ENCODE measurements around the gene ACOT7.

DNA sequence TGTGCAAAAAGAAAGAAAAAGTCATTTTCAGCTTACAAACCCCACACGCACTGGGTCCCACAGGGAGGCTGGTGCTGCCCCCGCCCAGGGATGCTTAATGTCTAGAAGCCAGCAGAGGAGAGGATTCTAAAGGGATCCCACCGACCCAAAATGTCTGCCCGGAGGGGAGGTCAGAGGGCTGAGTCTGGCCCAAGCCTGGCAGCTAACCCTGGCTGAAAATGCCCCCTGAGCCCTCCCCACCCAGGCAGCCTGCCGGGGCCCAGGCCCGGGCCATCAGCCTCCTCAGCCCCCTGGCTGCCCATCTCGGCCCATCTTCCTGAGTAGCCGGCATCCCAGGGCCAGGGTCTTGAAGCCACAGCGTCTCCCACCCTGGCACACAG lies 33.5 kb downstream of the ACOT7 start:
- TF ChIP-seq, protein P1, sequence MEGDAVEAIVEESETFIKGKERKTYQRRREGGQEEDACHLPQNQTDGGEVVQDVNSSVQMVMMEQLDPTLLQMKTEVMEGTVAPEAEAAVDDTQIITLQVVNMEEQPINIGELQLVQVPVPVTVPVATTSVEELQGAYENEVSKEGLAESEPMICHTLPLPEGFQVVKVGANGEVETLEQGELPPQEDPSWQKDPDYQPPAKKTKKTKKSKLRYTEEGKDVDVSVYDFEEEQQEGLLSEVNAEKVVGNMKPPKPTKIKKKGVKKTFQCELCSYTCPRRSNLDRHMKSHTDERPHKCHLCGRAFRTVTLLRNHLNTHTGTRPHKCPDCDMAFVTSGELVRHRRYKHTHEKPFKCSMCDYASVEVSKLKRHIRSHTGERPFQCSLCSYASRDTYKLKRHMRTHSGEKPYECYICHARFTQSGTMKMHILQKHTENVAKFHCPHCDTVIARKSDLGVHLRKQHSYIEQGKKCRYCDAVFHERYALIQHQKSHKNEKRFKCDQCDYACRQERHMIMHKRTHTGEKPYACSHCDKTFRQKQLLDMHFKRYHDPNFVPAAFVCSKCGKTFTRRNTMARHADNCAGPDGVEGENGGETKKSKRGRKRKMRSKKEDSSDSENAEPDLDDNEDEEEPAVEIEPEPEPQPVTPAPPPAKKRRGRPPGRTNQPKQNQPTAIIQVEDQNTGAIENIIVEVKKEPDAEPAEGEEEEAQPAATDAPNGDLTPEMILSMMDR (conservative IDR thresholded peaks at IDR 0.05; ENCODE audit: low read depth in 2 of 2): no peak
- TF ChIP-seq EZH2 (IDR thresholded peaks at IDR 0.05; ENCODE audit: low read depth, unreplicated experiment): no peak
- TF ChIP-seq REST (IDR thresholded peaks at IDR 0.05; ENCODE audit: unreplicated experiment): no peak
- no peak for TF ChIP-seq EZH2phosphoT487 (IDR thresholded peaks at IDR 0.05; ENCODE audit: unreplicated experiment)
- no peak for TF ChIP-seq JUNB (IDR thresholded peaks at IDR 0.05; ENCODE audit: unreplicated experiment)
- no peak for TF ChIP-seq CREB1 (CRISPR knock-in tag; IDR thresholded peaks at IDR 0.05; ENCODE audit: low read depth)
- no peak for TF ChIP-seq POLR2AphosphoS5 (IDR thresholded peaks at IDR 0.05; ENCODE audit: low read depth)
- TF ChIP-seq ZNF114 (CRISPR knock-in tag; IDR thresholded peaks at IDR 0.05): no peak
- no peak for TF ChIP-seq NANOG (IDR thresholded peaks at IDR 0.05; ENCODE audit: borderline replicate concordance)
- TF ChIP-seq ZNF462 (CRISPR knock-in tag; IDR thresholded peaks at IDR 0.05): no peak
- TF ChIP-seq, protein P2, sequence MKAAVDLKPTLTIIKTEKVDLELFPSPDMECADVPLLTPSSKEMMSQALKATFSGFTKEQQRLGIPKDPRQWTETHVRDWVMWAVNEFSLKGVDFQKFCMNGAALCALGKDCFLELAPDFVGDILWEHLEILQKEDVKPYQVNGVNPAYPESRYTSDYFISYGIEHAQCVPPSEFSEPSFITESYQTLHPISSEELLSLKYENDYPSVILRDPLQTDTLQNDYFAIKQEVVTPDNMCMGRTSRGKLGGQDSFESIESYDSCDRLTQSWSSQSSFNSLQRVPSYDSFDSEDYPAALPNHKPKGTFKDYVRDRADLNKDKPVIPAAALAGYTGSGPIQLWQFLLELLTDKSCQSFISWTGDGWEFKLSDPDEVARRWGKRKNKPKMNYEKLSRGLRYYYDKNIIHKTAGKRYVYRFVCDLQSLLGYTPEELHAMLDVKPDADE (IDR thresholded peaks at IDR 0.05): no peak
- no peak for TF ChIP-seq ZNF331 (CRISPR knock-in tag; IDR thresholded peaks at IDR 0.05; ENCODE audit: low read depth)
- TF ChIP-seq STAT1 (IDR thresholded peaks at IDR 0.05; ENCODE audit: unreplicated experiment): no peak

Data from GM23338 (cell line).